Sigmoid colon (tissue), 4 donors: ENCODE results near the gene ALDH3B1.

Experiments used
- EP300 ChIP-seq, 4 donors: sonication (generic); formaldehyde crosslinking; IDR thresholded peaks; one replicate each; pipeline ENCODE4 v1.6.1; 2017; ENCODE audit warnings: antibody characterized with exemption in 4 of 4
- POLR2AphosphoS5 ChIP-seq, 4 donors: sonication (generic); formaldehyde crosslinking; IDR thresholded peaks; one replicate each; pipeline ENCODE4 v1.6.1; 2017; ENCODE audit warnings: antibody characterized with exemption in 4 of 4
- TF ChIP-seq, protein P1 (sequence below), 4 experiments: fragments of 450-650 bp in 3 of 4; fragments of 200-600 bp in 1 of 4; IDR thresholded peaks; one replicate each; pipeline ENCODE4 v1.5.1; 2016 to 2019; ENCODE audit warnings: antibody characterized with exemption in 4 of 4, mild to moderate bottlenecking in 3 of 4, moderate library complexity in 2 of 4

DNA sequence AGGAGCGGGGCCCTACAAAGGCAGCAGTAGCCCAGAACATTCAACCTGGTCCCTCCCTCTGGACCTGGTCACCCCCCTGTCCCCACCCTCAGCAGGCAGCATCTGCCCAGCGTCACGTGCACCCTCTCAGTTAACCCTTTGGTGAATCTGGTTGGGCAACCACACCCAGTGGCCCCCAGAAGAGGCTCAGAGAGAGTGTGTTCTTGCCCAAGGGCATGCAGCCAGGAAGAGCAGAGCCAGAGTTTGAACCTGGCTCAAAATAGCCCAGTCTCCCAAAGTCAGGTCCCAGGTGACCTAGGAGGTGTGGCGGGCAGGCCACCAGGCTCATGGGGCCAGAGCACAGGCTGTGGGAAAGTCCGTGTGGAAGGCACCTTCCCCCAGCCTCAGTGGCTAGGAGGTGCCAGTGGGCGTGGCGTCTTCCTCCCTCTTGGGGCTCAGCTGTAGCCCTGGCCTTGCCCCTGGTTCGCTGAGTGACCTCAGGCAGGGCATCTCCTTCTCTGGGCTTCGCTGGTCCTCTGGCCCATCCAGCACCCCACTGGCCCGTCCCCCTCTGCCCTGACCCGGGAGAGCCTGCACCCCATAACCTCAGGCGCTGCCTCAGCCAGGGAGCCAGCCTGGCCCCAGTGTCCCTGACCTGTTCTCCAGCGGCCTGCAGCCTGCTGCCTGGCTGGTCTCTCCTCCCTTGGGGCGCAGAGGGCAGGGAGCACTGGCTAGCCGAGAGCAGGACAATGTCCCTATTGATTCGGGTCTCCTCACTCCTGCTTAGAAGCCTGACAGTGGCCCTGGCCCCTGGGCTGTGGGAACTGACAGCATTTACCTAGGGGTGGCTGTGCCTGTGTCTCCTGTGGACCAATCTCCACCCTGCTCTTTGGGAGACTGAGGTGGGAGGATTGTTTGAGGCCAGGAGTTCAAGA lies 7.0 kb downstream of the ALDH3B1 start:
- TF ChIP-seq, protein P1, sequence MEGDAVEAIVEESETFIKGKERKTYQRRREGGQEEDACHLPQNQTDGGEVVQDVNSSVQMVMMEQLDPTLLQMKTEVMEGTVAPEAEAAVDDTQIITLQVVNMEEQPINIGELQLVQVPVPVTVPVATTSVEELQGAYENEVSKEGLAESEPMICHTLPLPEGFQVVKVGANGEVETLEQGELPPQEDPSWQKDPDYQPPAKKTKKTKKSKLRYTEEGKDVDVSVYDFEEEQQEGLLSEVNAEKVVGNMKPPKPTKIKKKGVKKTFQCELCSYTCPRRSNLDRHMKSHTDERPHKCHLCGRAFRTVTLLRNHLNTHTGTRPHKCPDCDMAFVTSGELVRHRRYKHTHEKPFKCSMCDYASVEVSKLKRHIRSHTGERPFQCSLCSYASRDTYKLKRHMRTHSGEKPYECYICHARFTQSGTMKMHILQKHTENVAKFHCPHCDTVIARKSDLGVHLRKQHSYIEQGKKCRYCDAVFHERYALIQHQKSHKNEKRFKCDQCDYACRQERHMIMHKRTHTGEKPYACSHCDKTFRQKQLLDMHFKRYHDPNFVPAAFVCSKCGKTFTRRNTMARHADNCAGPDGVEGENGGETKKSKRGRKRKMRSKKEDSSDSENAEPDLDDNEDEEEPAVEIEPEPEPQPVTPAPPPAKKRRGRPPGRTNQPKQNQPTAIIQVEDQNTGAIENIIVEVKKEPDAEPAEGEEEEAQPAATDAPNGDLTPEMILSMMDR (IDR thresholded peaks at IDR 0.05): no peak
- TF ChIP-seq POLR2AphosphoS5 (IDR thresholded peaks at IDR 0.05) (no peak), EP300 (IDR thresholded peaks at IDR 0.05) (no peak)
